BLaER1 treated with 17β-estradiol and CSF1 and Interleukin-3, amounts not matched to agents 10 nM and 100 nM (cell line): ENCODE measurements around the gene KLHL20.
"Not testable (repeated sequence)": the region's sequence is repeated elsewhere in the genome, so short reads cannot be mapped to it uniquely, and the experiment has no call there.

Experiments
- H3K27ac ChIP-seq, 11 experiments: shearing (Covaris generic); formaldehyde crosslinking; 2 replicates each; pipeline ENCODE4 v1.8.1; 2022
- H3K27me3 ChIP-seq, 11 experiments: shearing (Covaris generic); formaldehyde crosslinking; 2 replicates each; pipeline ENCODE4 v1.8.1; 2022
- H3K36me3 ChIP-seq, 11 experiments: shearing (Covaris generic); formaldehyde crosslinking; 2 replicates each; pipeline ENCODE4 v1.8.1; 2022
- H3K4me1 ChIP-seq, 10 experiments: shearing (Covaris generic); formaldehyde crosslinking; 2 replicates each; pipeline ENCODE4 v1.8.1; 2022
- H3K4me2 ChIP-seq, 11 experiments: shearing (Covaris generic); formaldehyde crosslinking; 2 replicates each; pipeline ENCODE4 v1.8.1; 2022
- H3K4me3 ChIP-seq, 10 experiments: shearing (Covaris generic); formaldehyde crosslinking; 2 replicates each; pipeline ENCODE4 v1.8.1; 2022
- H3K9ac ChIP-seq, 11 experiments: shearing (Covaris generic); formaldehyde crosslinking; 2 replicates each; pipeline ENCODE4 v1.8.1; 2022
- H3K9me3 ChIP-seq, 11 experiments: shearing (Covaris generic); formaldehyde crosslinking; replicated peaks in 1 of 11; 2 replicates each; pipeline ENCODE4 v1.8.1; 2022
- H4K20me1 ChIP-seq, 11 experiments: shearing (Covaris generic); formaldehyde crosslinking; 2 replicates each; pipeline ENCODE4 v1.8.1; 2022
- Cebpa-rat ChIP-seq, 11 experiments: shearing (Covaris generic); IDR thresholded peaks; 2 replicates each; pipeline ENCODE4 v1.8.1; 2022

Gene KLHL20, protein sequence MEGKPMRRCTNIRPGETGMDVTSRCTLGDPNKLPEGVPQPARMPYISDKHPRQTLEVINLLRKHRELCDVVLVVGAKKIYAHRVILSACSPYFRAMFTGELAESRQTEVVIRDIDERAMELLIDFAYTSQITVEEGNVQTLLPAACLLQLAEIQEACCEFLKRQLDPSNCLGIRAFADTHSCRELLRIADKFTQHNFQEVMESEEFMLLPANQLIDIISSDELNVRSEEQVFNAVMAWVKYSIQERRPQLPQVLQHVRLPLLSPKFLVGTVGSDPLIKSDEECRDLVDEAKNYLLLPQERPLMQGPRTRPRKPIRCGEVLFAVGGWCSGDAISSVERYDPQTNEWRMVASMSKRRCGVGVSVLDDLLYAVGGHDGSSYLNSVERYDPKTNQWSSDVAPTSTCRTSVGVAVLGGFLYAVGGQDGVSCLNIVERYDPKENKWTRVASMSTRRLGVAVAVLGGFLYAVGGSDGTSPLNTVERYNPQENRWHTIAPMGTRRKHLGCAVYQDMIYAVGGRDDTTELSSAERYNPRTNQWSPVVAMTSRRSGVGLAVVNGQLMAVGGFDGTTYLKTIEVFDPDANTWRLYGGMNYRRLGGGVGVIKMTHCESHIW

DNA sequence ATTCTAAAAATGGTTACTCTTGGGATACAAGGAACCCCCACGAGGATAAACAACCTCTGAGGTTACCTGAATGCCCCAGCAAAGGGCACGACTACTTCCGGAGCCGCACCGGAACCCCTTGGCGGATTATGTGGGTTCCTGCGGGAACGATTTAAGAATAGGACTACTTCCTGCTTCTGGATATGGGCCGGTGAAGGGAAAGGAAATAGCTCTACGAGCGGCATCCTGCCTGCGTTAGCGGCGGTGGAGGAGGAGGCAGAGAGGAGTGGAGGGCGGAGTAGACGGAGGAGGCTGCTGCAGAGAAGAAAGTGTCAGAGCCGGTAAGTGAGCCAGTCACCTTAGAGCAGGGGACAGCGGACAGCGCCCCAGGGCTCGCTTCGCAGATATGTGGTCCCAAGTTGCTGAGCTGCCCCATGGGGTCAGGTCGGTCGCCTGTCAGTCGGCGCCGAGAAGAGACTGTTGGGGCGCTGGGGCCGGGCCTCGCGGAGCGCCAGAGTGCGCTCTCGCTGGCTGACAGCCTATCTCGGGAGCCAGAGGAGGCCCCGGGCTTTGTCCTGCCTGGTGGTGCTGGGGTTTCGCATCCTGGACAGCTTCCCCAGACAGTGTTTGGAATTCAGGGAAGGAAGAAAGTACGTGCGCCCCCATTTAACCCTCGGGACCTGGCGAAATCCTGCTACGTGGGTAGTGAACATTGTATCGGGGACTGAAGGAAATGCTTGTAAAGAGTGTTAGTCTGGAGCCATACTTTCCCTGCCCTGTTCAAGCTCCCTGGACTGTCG is at the start of gene KLHL20:
Gene KLHL20 (plus strand): TSS at position 223 of the 779 bp plus-strand sequence. CDS start 1,063 bp downstream, outside the sequence.
- H3K4me2 ChIP-seq: peak within 1 kb of the TSS; percentile 74 to 92 (median 80)
- H3K27ac ChIP-seq: peak within 1 kb of the TSS; percentile 60 to 86 (median 79)
- peak within 1 kb of the TSS; percentile 63 to 88 (median 78) for H3K4me3 ChIP-seq
- H3K4me1 ChIP-seq: peaks cover 6 to 25% (median 15%) of the 10 kb centered on the region in 10 experiments; a peak in 18 of 20 replicates
- H3K9me3 ChIP-seq: no peaks in the 10 kb centered on the region
- no peak for TF ChIP-seq Cebpa-rat (IDR thresholded peaks at IDR 0.05)
- peaks cover 7 to 26% (median 21%) of the 10 kb centered on the region in 11 experiments for H3K36me3 ChIP-seq
- H3K27me3 ChIP-seq: no peaks in the 10 kb centered on the region
- H4K20me1 ChIP-seq: peaks cover 0 to 7% (median 0%) of the 10 kb centered on the region in 11 experiments; a peak in 5 of 22 replicates
- peak within 1 kb of the TSS; percentile 81 to 88 (median 85) for H3K9ac ChIP-seq

DNA sequence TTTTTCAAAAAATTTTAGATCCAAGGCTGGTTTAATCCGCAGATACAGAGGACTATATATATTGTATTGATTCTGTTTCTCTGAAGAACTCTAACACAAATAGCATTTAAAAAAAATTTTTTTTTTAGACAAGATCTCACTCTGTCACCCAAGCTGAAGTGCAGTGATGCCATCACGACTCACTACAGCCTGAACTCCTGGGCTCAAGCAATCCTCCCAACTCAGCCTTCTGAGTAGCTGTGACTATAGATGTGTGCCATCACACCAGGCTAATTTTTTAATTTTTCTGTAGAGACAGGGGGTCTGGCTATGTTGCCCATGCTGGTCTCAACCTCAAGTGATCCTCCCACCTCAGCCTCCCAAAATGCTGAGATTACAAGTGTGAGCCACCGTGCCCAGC is 48.1 kb upstream of the KLHL20 start:
- TF ChIP-seq Cebpa-rat (IDR thresholded peaks at IDR 0.05): no peak
- peaks cover 0 to 5% (median 0%) of the 10 kb centered on the region in 11 experiments; a peak in 1 of 22 replicates for H3K9me3 ChIP-seq
- H3K36me3 ChIP-seq: no peaks in the 10 kb centered on the region
- no peak overlapping the region for H3K9ac ChIP-seq
- H3K4me1 ChIP-seq: peaks cover 0 to 9% (median 6%) of the 10 kb centered on the region in 10 experiments; a peak in 10 of 20 replicates
- H3K4me2 ChIP-seq: no peak overlapping the region
- H4K20me1 ChIP-seq: no peaks in the 10 kb centered on the region
- no peaks in the 10 kb centered on the region for H3K27me3 ChIP-seq
- no peak overlapping the region for H3K27ac ChIP-seq
- no peak overlapping the region for H3K4me3 ChIP-seq

DNA sequence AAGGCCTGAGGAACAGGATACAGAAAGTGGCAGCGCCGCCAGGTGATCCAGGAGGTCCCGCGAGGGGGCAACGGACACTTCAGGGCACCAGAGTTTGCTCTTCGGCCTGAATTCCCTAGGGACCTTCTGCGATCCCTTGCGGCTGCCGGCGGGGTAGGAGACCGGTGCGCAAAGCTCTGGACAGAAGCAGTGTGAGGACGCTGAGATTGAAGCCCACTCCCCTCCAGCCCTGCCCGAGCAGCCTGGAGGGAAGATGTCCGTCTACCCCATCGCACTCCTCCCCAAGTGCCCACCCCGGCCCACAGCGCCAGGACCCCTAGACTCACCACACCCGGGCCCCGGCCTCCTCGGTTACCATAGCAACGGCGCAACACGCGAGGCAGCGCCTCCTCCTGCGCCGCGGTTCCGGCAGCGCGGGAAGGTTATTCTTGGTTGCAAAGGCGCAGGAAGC is 45.3 kb upstream of the KLHL20 start, which contains the start of gene ANKRD45:
Gene ANKRD45 (minus strand): TSS at position 361 of the 451 bp plus-strand sequence. CDS start 10,433 bp downstream, outside the sequence.
- no peaks in the 10 kb centered on the region for H4K20me1 ChIP-seq
- peaks cover 0 to 5% (median 0%) of the 10 kb centered on the region in 11 experiments; a peak in 1 of 22 replicates for H3K9me3 ChIP-seq
- H3K4me1 ChIP-seq: no peaks in the 10 kb centered on the region
- H3K9ac ChIP-seq: no peak within 1 kb of the TSS
- H3K4me3 ChIP-seq: no peak within 1 kb of the TSS
- H3K4me2 ChIP-seq: no peak within 1 kb of the TSS
- H3K36me3 ChIP-seq: no peaks in the 10 kb centered on the region
- no peak for TF ChIP-seq Cebpa-rat (IDR thresholded peaks at IDR 0.05)
- no peak within 1 kb of the TSS for H3K27ac ChIP-seq
- no peaks in the 10 kb centered on the region for H3K27me3 ChIP-seq

DNA sequence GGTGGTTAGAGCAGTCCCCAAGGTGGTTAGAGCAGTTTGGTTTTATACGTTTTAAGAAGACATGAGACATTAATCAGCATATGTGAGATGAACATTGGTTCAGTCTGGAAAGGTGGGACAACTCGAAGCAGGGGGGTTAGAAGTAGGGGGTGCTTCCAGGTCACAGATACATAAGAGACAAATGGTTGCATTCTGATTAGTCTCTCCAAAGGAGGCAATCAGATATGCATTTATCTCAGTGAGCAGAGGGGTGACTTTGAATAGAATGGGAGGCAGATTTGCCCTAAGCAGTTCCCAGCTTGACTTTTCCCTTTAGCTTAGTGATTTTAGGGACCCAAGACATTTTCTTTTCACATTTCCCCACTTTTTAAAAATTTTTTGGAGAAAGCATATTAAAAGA is 40.3 kb upstream of the KLHL20 start:
- not testable (repeated sequence) for H3K27ac ChIP-seq, H3K27me3 ChIP-seq, H3K4me2 ChIP-seq, H3K36me3 ChIP-seq, H3K4me3 ChIP-seq, H3K4me1 ChIP-seq, H3K9ac ChIP-seq, H4K20me1 ChIP-seq
- H3K9me3 ChIP-seq: peaks cover 8 to 14% (median 10%) of the 10 kb centered on the region in 11 experiments; a peak in 15 of 22 replicates

GRCh38 chr1:173680152-173680551 is 34.6 kb upstream of the KLHL20 start:
- H3K4me1 ChIP-seq, H3K4me3 ChIP-seq, H3K36me3 ChIP-seq, H3K9ac ChIP-seq, H3K27me3 ChIP-seq, H3K4me2 ChIP-seq, H3K27ac ChIP-seq, H4K20me1 ChIP-seq: not testable (repeated sequence)
- H3K9me3 ChIP-seq: peaks cover 10 to 22% (median 14%) of the 10 kb centered on the region in 11 experiments; a peak in 18 of 22 replicates

GRCh38 chr1:173682184-173682583 is 32.6 kb upstream of the KLHL20 start:
- Histone ChIP-seq H3K27ac (no peak overlapping the region), H3K9ac (no peak overlapping the region), H3K27me3 (no peaks in the 10 kb centered on the region), H3K4me2 (no peak overlapping the region), H3K4me3 (no peak overlapping the region), H3K36me3 (no peaks in the 10 kb centered on the region), H4K20me1 (no peaks in the 10 kb centered on the region), H3K4me1 (no peaks in the 10 kb centered on the region), H3K9me3 (peaks cover 0 to 10% (median 7%) of the 10 kb centered on the region in 11 experiments; a peak in 7 of 22 replicates)
- no peak for TF ChIP-seq Cebpa-rat (IDR thresholded peaks at IDR 0.05)

GRCh38 chr1:173683838-173684237 is 30.9 kb upstream of the KLHL20 start:
- H3K36me3 ChIP-seq, H3K27ac ChIP-seq, H4K20me1 ChIP-seq, H3K9ac ChIP-seq, H3K27me3 ChIP-seq, H3K4me2 ChIP-seq, H3K4me1 ChIP-seq, H3K4me3 ChIP-seq: not testable (repeated sequence)
- peaks cover 0 to 18% (median 7%) of the 10 kb centered on the region in 11 experiments; a peak in 9 of 22 replicates for H3K9me3 ChIP-seq

GRCh38 chr1:173685121-173685520 is 29.7 kb upstream of the KLHL20 start:
- H3K27ac ChIP-seq, H3K4me2 ChIP-seq, H3K9ac ChIP-seq, H3K36me3 ChIP-seq, H3K4me3 ChIP-seq, H3K27me3 ChIP-seq, H3K4me1 ChIP-seq, H4K20me1 ChIP-seq: not testable (repeated sequence)
- peaks cover 0 to 15% (median 3%) of the 10 kb centered on the region in 11 experiments; a peak in 9 of 22 replicates for H3K9me3 ChIP-seq

- Histone ChIP-seq H3K4me2 (0 out of 22 replicates have a peak overlapping the region, but pooled peaks of 1 of the 11 experiments have one; percentile 15), H4K20me1 (no peaks in the 10 kb centered on the region), H3K36me3 (no peaks in the 10 kb centered on the region), H3K4me1 (no peaks in the 10 kb centered on the region; a peak in 1 of 20 replicates), H3K9me3 (peaks cover 0 to 23% (median 10%) of the 10 kb centered on the region in 11 experiments; a peak in 14 of 22 replicates), H3K27ac (peak overlapping the region in 1 of 11 experiments; percentile 18; a peak in 1 of 22 replicates), H3K4me3 (no peak overlapping the region), H3K9ac (no peak overlapping the region), H3K27me3 (no peaks in the 10 kb centered on the region)
- no peak for TF ChIP-seq Cebpa-rat (IDR thresholded peaks at IDR 0.05)
These were observed 26.5 kb upstream of the KLHL20 start for GRCh38 chr1:173688300-173688699.
